NB4 (cell line): ENCODE measurements around the gene TLL2.

ENCODE experiments used
- CTCF ChIP-seq: IDR thresholded peaks from one replicate; pipeline ENCODE4 v1.5.1; 2012; ENCODE audit warnings: low read depth, low read length
- MAX ChIP-seq: IDR thresholded peaks from 2 replicates; pipeline ENCODE4 v1.6.1; 2011; ENCODE audit warnings: low read depth, low read length
- POLR2A ChIP-seq: IDR thresholded peaks from 2 replicates; pipeline ENCODE4 v1.6.1; 2011; ENCODE audit warnings: mild to moderate bottlenecking; ENCODE audit not compliant: insufficient read length; ENCODE audit errors: extremely low read depth

- no peak for TF ChIP-seq CTCF
- no peak for TF ChIP-seq POLR2A
- TF ChIP-seq MAX, result no peak
These were observed 123.9 kb downstream of the TLL2 start for GRCh38 chr10:96389785-96390184.
